Measurements from ENCODE around the gene GPR161. TPM values are rescaled to one million over a fixed set of nuclear protein-coding genes. Genes with fewer than 3 reads are reported as not detected.

Gene GPR161
- total RNA-seq, 4 donors from 2014 or later = 17.4 to 36.9 (median 20.1) TPM

- TF ChIP-seq POLR2AphosphoS5 (IDR thresholded peaks at IDR 0.05) (no peak), POLR2A (IDR thresholded peaks at IDR 0.05) (no peak), CTCF (IDR thresholded peaks at IDR 0.05) (no peak), EP300 (IDR thresholded peaks at IDR 0.05) (no peak)
- 80% methylated on average over 5 to 6 of the region's 11 CpGs for WGBS, 2 donors (ENCODE audit: low coverage in 1 of 2)
- peaks cover 0 to 39% of the 10 kb centered on the region in 2 donors for H3K36me3 ChIP-seq
- peaks cover 0 to 5% (median 0%) of the 10 kb centered on the region in 3 donors for H3K4me1 ChIP-seq
- H3K27me3 ChIP-seq = no peaks in the 10 kb centered on the region
- H3K27ac ChIP-seq = no peak overlapping the region
- ATAC-seq = no peak
- no peaks in the 10 kb centered on the region for H3K9me3 ChIP-seq
- no peak overlapping the region for H3K4me3 ChIP-seq
These were observed 32.2 kb downstream of the GPR161 start for GRCh38 chr1:168104535-168104934.

GRCh38 chr1:168102487-168102886, 34.2 kb downstream of the GPR161 start:
- TF ChIP-seq POLR2AphosphoS5 (IDR thresholded peaks at IDR 0.05) (no peak), CTCF (IDR thresholded peaks at IDR 0.05) (no peak), POLR2A (IDR thresholded peaks at IDR 0.05) (no peak), EP300 (IDR thresholded peaks at IDR 0.05) (no peak)
- no peak overlapping the region for H3K4me3 ChIP-seq
- ATAC-seq = no peak
- peaks cover 0 to 25% (median 0%) of the 10 kb centered on the region in 3 donors for H3K4me1 ChIP-seq
- no peaks in the 10 kb centered on the region for H3K9me3 ChIP-seq
- no peak overlapping the region for H3K27ac ChIP-seq
- no peaks in the 10 kb centered on the region for H3K27me3 ChIP-seq
- WGBS, 2 donors (ENCODE audit: low coverage in 1 of 2) = 57 to 71% methylated on average over 1 of the region's 1 CpG
- H3K36me3 ChIP-seq = peaks cover 0 to 53% of the 10 kb centered on the region in 2 donors

- H3K4me1 ChIP-seq = peaks cover 0 to 26% (median 0%) of the 10 kb centered on the region in 3 donors
- TF ChIP-seq POLR2A (IDR thresholded peaks at IDR 0.05) (no peak), CTCF (IDR thresholded peaks at IDR 0.05) (no peak), EP300 (IDR thresholded peaks at IDR 0.05) (no peak), POLR2AphosphoS5 (IDR thresholded peaks at IDR 0.05) (no peak)
- ATAC-seq = no peak
- H3K27me3 ChIP-seq = no peaks in the 10 kb centered on the region
- H3K9me3 ChIP-seq = no peaks in the 10 kb centered on the region
- H3K27ac ChIP-seq = no peak overlapping the region
- H3K36me3 ChIP-seq = peaks cover 0 to 65% of the 10 kb centered on the region in 2 donors
- 90 to 95% methylated on average over 5 of the region's 8 CpGs for WGBS, 2 donors (ENCODE audit: low coverage in 1 of 2)
- no peak overlapping the region for H3K4me3 ChIP-seq
These were observed 35.4 kb downstream of the GPR161 start for GRCh38 chr1:168101336-168101735.

GRCh38 chr1:168100315-168101002, 36.3 kb downstream of the GPR161 start:
- no peak for TF ChIP-seq POLR2A (IDR thresholded peaks at IDR 0.05)
- no peak for TF ChIP-seq CTCF (IDR thresholded peaks at IDR 0.05)
- TF ChIP-seq POLR2AphosphoS5 (IDR thresholded peaks at IDR 0.05) = no peak
- no peak for TF ChIP-seq EP300 (IDR thresholded peaks at IDR 0.05)
- ATAC-seq = no peak
- peak overlapping the region in 2 of 4 donors; percentile 44 to 48 for H3K27ac ChIP-seq
- no peak overlapping the region for H3K4me3 ChIP-seq
- WGBS, 2 donors (ENCODE audit: low coverage in 1 of 2) = 82 to 91% methylated on average over 4 to 7 of the region's 7 CpGs
- H3K4me1 ChIP-seq = peaks cover 0 to 26% (median 0%) of the 10 kb centered on the region in 3 donors
- no peaks in the 10 kb centered on the region for H3K9me3 ChIP-seq
- H3K27me3 ChIP-seq = no peaks in the 10 kb centered on the region
- H3K36me3 ChIP-seq = peaks cover 0 to 66% of the 10 kb centered on the region in 2 donors

- no peak for TF ChIP-seq EP300 (IDR thresholded peaks at IDR 0.05)
- TF ChIP-seq POLR2AphosphoS5 (IDR thresholded peaks at IDR 0.05) = peak; percentile 16
- TF ChIP-seq POLR2A (IDR thresholded peaks at IDR 0.05) = no peak
- TF ChIP-seq CTCF (IDR thresholded peaks at IDR 0.05) = peak in 1 of 4 experiments; percentile 7
- Histone ChIP-seq H3K4me3 (no peak overlapping the region), H3K27me3 (no peaks in the 10 kb centered on the region), H3K36me3 (peaks cover 0 to 68% of the 10 kb centered on the region in 2 donors), H3K27ac (peak overlapping the region in 3 of 4 donors; percentile 28 to 48 (median 44)), H3K4me1 (peaks cover 0 to 26% (median 0%) of the 10 kb centered on the region in 3 donors), H3K9me3 (no peaks in the 10 kb centered on the region)
- 32 to 35% methylated on average over 6 of the region's 7 CpGs for WGBS, 2 donors (ENCODE audit: low coverage in 1 of 2)
- peak; percentile 28 for ATAC-seq
These were observed 37.4 kb downstream of the GPR161 start for GRCh38 chr1:168099337-168099801.

All from gastroesophageal sphincter (tissue), 4 donors.